GM19455 (cell line): Measurements from ENCODE around the gene ERBB4.
"Not testable (repeated sequence)": the region's sequence is repeated elsewhere in the genome, so short reads cannot be mapped to it uniquely, and the experiment has no call there.

Source experiments
- ATAC-seq: cut with Tn5 transposase; IDR thresholded peaks from one replicate; pipeline ENCODE4 v1.9.1; 2021; ENCODE audit not compliant: unreplicated experiment

Gene ERBB4

DNA sequence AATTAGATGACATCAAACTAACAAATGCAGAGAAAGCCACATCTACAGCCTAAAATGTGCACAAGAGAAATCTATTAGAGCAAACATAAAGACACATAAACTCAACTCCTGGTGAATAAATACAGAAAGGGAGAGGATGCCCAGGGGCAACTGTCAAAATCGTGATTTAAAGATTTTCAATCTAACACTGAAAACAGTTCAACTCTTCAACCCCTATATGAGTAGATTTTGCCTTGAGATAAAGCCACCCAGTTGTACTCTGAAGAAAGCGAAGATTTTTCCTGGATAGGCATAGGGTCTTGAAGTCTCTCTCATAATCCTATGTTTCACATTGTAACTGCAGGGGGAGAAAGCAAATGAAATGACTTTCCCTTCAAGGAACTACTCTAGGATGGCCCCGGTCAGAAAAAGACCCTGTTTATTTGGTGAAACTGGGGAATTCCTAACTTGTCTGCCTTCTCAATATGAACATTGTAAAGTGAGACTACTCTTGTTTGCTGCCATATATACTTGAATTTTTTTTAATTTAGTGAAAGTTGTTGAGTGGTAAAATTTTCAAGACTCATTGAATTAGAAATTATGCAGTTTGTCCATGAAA lies 226.7 kb downstream of the ERBB4 start:
- ATAC-seq: no peak

DNA sequence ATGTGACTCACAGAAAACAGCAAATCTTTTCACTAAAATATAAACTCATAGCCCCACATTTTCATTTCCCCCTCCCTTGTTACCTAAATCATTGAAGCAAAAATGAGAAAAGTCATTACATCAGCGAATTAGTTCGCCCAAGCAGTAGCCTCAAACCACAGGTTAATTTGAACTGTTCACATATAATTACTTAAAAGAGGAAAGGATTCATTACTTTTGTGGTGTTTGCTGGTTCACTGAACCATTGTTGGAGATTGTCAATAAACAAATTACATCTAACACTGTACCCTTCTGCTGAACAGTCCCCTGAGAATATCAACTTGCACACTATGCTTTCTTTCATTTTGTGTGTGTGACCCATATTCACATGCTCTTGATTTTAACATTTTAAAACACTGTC lies 238.7 kb downstream of the ERBB4 start:
- ATAC-seq: no peak

DNA sequence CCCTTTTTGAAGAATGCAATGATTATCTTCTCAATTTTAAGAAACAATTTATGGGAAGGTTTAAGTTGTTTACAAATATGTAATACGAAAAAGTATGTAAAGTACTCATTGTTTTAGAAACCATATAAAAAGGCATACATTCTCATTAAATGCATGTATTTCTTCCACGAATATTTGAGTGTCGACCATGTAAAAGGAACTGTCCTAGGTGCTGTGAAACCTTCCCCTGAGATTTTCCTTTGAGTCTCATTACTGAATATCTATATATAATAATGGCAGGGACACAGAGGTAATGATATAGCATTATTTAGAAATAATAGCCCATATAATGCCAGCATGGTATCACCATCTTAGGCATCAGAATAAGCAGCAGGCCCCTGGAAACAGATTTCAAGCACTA lies 239.3 kb downstream of the ERBB4 start:
- no peak for ATAC-seq

DNA sequence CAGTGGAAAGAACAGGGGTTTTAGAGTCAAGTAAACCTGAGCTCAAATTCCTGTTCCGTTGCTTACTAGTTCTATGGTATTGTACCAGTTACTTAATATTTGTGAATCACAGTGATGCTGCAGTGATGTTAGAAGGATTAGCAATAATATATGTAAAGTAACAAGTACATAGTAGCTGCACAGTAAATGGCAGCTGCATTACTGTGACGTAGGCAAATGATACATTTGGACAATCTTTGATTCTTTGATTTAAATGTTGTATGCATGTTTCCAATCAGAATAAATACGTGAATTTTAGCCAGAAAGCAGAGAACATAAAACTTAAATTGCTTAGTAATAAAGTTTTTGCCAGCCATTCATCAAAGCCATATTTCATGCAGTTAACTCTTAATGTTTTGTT lies 243.0 kb downstream of the ERBB4 start:
- no peak for ATAC-seq

DNA sequence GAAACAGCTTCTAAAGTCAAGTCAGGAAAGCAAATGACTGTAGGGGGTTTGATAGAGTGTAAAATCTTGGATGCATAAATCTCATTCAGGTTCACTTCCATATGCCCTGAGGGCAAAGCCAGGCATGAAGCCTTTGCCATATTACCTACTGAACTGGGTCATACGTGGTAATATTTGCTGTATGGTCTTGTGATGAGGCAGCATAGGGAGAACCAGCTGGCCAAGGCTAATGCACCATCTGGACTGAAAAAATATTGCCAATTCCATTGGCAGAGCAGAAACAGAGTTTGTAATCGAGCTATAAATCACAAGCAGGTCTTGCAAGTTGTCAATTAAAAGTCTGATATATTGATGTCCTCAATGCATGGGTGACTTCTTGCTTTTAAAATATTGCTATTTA lies 243.8 kb downstream of the ERBB4 start:
- no peak for ATAC-seq

DNA sequence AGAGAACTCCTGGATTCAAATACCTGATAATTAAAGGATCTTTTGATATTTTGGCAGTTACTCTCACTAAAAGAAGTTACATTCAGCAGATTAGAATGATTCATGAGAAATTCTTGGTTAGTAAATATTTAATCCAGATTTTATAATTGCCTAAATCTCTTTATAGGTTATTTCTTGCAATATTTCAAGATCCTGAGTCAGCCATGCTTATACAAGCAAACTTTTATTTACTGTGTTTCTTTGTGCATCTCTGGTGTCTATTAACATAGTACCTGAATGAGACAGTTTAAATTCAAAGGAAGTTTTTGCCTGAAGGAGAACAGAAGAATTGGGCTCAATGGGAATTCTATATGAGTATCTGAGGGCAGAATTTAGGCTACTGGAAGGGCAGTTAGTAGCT lies 249.3 kb downstream of the ERBB4 start:
- ATAC-seq: no peak

DNA sequence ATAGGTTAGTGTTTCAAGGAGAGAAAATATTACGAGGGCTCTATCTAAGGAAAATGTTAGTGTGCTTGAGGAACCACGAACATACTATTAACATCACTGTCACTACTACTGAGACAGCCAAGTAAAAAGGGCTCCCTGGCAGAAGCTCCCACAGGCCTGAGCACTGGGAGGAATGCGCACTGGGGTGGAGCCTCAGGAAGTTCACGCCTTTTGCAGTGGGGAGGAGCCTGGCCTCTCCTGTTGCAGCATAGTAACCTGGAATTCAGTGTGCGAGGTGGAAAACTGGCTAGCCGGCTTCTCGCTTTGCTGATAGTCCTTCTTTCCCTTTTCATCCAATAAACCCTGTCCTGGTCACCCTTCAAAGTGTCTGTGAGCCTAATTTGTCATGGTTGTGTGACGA lies 250.3 kb downstream of the ERBB4 start:
- no peak for ATAC-seq

DNA sequence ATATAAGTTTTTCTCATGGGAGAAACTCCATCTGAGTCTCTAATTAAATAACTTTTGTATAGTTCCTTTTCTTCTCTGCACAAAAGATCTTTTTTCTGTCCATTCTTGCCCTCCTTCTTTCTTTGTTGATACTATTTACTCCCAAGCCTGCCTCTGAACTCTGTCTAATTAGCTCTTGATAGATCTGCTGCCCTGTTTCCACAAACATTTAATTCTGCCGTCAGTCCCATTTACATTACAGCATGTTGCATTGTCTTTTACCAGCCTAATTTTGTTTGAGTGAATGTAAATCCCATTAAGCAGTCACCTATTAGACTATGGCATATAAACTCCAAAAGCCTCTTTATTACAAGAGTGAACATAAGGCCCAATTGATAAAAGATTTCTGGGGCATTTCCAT lies 254.4 kb downstream of the ERBB4 start:
- ATAC-seq: no peak

DNA sequence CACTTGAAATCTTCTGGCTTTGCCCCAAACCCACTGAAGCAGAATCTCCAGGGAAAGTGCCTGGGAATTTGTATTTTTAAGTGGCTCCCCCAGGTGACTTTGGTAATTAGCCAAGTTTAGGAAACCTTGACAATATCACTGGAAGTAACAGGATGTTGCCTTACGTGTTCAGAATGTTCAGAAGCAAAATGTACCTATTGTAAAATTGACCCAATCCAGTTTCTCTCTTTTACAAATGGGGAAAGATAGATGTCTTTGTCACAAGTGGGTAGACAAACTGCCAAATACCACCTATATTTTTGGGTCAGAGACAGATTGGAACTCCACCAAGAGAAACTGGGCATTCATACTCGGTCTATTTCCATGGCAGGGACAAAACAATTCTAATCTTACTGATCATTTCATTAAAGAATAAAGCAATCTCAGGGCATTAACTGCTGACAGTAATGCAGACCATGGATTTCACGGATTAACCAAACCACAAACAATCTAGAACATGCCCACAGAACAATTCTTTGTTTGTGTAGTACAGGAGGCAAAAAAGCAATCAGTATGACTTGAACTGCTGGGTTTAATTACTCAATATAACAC lies 255.8 kb downstream of the ERBB4 start:
- no peak for ATAC-seq

DNA sequence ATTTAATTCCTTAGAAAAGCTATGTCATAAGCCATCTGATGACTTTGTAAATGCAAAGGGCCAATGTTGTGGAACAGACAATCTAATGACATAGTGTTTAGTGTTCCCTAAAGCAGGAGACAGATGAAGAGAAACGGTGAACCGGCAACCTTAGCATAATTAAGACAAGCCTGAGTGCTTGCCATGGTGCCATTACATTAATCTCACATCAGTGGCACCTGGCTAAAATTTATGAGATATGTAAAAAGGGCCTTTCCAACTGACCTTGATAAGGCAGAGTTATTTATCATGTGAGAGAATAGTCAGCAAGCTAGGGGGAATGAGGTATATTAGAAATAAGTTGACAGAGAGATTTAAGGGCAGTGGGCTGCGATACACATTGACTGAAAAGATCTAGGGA lies 261.8 kb downstream of the ERBB4 start:
- no peak for ATAC-seq

DNA sequence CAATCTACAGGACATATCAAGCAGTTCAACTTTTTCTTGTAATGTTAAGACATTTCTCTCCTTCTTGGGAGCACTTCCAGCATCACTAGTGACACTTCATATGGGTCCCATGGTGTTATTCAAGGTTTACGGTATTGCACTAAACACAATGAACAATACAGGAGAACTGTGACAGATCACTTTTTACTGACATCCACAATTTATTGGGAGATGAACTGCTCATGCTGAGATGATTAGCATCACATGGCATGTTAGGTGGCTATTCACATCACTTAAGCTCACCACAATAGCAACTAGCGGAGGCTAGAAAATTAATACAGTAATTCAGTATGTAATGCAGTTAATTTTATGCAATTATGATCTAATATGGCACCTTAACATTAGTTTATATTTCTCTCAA lies 264.4 kb downstream of the ERBB4 start:
- no peak for ATAC-seq

DNA sequence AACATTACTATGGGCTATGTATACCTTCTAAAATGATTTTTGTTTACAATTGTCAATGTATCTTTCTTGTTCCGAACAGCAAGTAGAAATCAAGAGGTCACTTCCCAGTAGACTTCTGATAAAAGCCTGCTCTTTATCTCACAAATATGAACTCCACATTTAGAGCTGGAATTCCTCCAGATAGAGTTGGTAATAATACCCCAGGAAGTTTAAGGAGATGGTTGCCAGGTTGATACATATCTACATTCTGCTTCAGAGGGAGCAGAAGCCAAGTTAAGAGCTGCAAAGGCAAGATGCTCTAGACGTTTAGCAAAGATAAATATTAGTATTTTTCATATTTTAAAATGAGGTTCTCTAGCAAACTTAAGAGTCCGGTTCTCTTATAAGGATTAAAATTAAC lies 267.0 kb downstream of the ERBB4 start:
- ATAC-seq: no peak

DNA sequence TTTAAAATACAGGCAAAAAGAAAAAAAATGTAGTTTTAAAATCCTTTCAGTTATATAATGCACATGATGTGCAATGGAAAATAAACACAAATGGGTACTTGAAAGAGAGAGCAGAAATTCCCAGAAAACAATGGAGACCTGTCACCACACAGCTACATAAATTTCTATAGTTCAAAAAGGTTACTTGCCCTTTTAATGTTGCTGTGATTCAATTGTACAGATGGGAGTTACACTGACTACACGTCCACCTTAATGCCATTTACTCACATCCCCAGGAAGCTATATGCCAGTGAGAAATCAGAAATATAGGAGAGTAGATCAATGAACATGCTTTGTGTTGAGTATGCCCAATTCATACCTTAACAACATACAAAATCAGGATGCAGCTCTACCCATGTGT lies 269.6 kb downstream of the ERBB4 start:
- no peak for ATAC-seq

DNA sequence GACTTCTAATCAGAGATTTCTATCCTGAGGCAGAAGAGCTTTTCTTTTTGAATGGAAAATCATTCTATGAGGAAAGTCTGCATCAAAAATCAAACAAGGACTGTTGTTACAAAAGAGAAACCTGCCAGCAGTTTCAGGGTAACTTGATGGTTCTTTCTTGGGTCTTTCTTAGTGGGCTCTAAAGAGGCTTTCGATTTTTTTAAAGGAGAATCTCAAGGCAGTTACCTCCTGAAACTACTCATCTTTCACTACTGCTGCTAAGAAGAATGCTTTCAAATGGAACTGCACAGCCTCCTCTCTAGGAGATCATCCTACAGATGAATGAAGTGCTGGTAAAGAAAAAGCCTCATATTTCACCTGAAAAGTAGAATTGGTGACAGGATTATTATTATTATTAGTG lies 272.3 kb downstream of the ERBB4 start:
- ATAC-seq: no peak

DNA sequence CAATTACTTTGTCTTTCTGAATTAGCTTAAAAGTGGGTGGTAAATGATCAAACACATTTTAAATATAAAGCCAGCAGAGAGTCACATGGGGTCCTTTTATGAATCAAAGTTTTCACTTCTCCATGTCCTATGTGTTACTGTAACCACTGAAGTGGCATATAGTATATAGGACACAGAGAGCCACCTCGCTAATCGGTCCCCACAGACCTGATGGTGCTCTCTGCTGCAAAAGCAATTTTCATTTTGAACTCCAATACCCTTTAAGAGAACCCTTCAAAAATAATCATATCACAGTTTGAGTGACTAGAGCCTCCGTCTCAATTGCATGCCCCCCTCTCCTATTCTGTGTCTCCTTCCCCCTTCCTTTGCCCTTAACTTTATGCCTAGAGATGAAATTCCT lies 272.8 kb downstream of the ERBB4 start:
- ATAC-seq: no peak

DNA sequence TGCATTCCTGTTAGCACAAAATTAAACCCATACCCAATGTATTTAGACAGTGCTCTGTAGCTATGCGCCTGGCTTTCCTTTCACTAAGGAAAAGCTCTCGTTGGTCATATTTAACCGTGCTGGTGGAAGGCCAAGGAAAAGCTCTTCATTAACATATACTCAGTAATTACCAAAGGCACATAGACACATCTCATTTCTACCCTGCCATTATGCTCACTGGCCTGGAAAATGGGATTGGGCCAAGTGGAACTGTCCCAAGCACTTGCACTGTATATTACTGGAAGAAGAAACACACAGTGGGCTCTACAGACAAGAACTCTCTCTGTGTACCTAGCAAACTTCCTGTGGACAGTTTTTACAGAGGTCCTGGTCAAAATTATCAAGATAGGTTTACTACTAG lies 274.4 kb downstream of the ERBB4 start:
- no peak for ATAC-seq

DNA sequence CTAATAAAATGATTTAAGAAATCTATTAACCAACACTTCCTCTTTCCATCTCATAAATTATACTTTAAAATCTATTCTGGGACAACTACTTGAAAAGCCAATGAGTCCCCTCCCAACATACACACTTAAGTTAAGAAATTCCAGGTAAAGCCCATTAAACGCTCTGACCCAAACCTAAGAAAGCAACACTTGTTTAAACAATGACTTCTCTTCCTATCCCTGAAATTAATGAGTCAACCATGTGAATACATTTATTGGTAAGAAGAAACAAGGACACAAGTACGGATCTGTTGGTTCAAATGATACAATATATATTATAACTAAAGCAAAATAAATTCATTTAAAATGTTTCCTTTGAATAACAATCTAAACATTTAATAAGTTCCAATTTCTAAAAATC lies 279.4 kb downstream of the ERBB4 start:
- no peak for ATAC-seq

DNA sequence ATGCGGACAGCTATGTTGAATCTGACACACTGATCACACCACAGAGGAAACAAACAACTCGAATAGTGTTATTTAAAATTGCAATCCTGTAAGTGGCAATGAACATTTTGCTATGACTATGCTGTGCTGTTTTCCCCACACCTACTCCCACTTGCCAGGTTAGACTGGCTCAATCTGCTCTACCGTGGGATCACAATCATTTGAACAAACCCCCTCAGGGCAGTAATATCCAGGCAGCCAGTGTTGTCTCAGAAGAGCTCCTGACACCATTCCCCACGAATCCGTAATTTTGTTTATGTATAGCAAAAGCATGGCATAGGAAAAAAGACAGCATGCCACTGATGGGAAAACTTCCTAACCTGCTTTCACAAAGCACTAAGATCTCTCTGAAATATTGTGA lies 284.3 kb downstream of the ERBB4 start:
- ATAC-seq: no peak

DNA sequence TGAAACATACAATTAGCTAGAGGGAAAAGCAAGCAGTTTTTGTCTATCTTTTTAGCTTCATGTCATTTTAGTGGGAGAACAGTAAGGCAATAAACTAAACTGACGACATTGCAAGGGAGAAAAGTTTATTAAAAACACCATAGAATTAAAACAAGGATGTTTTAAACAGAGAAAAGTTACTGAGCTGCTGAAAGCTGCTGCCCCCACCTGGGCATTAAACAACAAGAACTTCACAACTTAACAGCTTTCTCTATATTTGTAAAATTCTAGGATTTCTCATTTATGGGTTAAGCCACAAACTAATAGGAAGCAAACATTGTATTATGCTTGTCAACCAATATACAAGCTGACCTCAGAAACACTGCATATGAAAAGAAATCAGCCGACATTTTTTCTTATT lies 289.2 kb downstream of the ERBB4 start:
- no peak for ATAC-seq

DNA sequence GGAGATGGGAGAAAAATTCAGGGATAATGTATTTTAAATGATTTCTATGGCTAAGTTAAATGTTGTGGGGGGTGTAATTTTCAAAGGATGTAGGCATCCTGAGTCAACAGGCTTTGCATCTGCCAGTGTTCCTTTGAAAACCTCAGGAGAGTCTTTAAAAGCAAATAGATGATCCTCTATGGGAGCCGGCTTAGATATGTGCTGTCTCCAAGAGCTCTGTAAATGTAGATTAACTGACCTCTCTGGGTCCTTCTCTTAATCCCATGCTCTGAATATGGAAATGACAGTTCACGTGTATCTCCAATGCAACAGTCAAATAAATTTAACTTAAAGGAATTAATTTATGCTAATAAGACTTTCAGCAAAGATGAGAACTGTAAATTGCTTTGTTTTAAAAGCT lies 292.7 kb downstream of the ERBB4 start:
- ATAC-seq: no peak

DNA sequence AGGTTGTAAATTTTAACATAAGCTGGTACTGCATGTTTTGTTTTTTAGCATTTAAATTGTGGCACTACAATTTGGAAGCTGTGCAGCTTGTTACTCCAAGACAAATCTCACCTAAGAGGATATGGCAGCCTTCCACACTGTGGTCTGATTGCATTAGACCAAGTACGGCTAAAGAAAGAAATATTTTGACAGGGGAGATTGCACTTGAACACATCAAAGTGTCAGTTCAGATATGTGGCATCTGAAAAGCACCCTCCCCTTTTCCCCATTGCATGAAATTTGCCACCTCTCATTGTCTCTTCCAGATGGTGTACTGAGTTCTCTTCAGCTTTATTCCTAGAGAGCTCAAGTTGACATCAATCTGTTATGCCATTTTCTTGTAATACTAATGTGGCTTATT lies 295.9 kb downstream of the ERBB4 start:
- ATAC-seq: no peak

DNA sequence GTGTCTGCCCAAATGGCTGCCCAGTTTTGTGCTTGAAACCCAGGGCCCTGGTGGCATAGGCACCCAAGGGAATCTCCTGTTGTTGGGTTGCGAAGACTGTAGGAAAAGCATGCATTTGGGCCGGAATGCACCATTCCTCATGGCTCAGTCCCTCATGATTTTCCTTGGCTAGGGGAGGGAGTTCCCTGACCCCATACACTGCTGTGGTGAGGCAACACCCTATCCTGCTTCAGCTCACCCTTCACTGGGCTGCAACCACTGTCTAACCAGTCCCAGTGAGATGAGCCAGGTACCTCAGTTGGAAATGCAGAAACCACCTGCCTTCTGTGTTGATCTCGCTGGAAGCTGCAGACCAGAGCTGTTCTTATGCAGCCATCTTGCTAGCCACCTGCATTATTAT lies 300.4 kb downstream of the ERBB4 start:
- not testable (repeated sequence) for ATAC-seq

DNA sequence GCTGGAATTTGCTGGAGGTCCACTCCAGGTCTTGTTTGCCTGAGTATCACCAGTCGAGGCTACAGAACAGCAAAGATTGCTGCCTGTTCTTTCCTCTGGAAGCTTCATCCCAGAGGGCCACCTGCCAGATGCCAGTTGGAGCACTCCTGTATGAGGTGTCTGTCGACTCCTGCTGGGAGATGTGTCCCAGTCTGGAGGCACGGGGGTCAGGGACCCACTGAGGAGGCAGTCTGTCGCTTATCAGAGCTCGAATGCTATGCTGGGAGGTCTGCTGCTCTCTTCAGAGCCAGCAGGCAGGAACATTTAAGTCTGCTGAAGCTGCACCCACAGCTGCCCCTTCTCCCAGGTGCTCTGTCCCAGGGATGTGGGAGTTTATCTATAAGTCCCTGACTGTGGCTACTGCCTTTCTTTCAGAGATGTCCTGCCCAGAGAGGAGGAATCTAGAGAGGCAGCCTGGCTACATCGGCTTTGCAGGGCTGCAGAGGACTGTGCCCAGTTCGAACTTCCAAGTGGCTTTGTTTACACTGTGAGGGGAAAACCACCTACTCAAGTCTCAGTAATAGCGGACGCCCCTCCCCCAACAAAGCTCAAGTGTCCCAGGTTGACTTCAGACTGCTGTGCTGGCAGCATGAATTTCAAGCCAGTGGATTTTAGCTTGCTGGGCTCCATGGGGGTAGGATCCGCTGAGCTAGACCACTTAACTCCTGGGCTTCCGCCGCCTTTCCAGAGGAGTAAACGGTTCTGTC lies 301.1 kb downstream of the ERBB4 start:
- ATAC-seq: no peak
